NCI-H2107 treated with DMSO at 0.1 percent for 48 hours (cell line): ENCODE results near the gene KRTAP4-4.

Experiments used
- DNase-seq: peaks from one replicate; lab custom pipeline; 2025; ENCODE audit not compliant: unreplicated experiment; lab: John Stamatoyannopoulos, UW

Gene KRTAP4-4

DNA sequence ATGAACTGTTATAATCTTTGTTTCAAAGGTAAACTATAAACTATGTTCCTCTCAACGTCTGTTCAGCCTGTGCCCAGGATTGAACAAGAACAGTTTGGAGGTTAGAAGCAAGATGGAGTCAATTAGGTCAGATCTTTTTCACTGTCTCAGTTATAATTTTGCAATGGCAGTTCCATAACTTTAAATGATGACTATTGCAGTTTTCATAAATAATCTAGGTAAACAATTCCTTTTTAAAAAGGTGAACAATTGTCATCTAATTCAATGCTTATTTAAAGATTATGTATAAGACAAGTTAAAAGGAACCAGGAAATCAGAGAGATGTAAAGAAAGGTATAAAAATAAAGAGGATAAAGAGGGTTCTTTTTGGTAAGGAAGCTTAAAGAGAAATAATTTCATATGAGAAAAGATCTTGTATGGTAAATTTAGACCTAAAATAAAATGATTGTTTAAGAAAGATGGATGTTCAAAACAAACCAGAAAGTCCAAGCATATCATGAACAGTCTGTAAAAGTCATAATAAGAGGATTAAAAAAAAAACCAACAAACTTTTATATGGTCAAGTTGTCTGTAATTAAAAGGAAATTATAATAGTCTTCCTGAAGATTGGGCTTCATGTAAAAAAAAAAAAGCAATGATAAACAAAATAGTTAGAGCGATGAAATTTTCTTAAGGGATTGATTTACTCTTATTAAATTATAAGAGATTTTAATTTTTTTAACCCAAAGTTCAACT is 49.2 kb downstream of the KRTAP4-4 start:
- no peak for DNase-seq
